GM21529 (cell line): Measurements from ENCODE around the gene VAV2.

Experiments used
- ATAC-seq: cut with Tn5 transposase; IDR thresholded peaks from one replicate; pipeline ENCODE4 v1.9.1; 2021; ENCODE audit not compliant: unreplicated experiment

The VAV2 gene

DNA sequence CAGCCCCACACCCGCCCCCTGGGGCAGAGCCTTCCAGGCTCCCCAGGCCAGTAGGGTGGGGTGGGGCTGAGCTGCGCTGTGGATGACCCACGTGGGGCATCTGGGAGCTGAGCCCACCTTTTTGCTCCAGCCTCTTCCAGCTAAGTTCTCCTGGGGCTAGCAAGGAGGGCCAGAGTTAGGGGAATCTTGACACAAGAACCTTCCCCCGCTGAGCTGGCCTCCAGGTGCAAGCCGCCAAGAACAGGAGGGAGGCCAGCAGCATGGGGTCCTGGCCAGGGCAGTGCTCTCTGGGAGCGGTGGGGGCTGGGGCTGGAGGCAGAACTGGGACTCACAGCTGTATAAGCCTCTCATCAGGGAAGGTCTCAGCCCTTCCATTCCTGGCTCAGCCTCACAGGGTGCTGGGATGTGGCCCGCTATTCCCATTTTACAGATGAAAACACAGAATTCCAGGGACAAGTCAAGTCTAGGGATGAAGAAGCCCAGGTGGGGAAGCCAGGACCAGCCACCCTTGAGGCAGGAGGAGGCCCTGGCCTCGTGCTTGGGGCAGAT lies 275.5 kb downstream of the VAV2 start:
- no peak for ATAC-seq

DNA sequence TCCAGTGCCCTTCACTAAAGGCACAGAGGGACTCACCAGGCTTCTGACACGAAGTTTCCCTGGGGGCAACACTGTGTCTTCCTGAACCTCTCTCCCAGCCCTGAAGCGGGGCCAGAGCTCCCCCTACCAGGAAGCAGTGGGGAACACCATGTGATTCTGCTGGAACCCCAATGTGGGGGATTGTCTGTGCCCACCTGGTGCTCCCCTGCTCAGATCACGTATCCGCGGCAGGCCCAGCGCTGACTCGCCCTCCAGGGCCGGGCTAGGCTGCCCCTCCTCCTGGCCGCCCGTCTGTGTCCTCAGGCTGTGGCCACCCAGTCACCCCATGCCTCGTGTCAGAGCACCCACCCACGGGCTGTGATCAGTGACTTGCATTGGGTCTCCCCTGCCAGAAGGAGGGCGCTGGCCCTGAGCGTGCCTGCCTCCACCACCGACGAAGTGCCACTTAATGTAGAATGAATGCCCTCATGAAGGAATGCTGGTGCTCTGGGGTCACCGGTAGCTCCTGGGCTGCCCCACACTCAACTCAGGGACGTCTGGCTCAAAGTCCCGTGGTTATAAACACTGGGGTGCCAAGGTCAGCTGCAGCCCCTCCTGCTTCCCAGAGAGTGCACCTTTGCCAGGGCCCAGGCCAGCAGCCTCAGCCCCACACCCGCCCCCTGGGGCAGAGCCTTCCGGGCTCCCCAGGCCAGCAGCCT lies 276.1 kb downstream of the VAV2 start:
- no peak for ATAC-seq

- ATAC-seq = no peak
These were observed 276.7 kb downstream of the VAV2 start for GRCh38 chr9:133715295-133715865.

DNA sequence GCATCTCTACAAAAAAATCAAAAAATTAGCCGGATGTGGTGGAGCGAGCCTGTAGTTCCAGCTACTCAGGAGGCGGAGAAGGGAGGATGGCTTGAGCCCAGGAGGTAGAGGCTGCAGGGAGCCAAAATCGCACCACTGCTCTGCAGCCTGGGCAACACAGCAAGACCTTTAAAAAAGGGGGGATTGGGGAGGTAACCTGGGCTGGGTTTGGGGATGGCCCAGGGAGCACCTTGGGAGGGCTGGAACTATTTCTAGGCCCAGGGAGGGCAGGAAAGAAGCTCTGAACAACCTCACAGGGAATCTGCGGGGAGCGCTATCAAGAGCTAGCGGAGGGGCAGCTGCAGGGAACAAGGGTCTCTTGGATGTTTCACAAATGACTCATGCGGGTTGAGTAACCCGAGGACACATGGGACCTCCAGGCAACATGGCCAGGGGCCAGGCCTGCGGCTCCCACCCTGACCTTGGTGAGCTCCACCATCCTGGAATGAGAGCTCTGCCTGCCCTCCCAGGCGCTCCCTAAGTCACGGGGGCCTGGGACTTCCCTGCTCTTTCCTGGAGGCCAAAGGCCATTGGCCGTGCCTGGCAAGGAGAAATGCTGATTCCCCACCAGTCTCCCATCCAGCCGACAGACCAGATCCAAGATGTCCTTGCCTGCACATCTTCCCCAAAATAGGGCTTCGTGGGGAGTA lies 277.4 kb downstream of the VAV2 start:
- no peak for ATAC-seq

DNA sequence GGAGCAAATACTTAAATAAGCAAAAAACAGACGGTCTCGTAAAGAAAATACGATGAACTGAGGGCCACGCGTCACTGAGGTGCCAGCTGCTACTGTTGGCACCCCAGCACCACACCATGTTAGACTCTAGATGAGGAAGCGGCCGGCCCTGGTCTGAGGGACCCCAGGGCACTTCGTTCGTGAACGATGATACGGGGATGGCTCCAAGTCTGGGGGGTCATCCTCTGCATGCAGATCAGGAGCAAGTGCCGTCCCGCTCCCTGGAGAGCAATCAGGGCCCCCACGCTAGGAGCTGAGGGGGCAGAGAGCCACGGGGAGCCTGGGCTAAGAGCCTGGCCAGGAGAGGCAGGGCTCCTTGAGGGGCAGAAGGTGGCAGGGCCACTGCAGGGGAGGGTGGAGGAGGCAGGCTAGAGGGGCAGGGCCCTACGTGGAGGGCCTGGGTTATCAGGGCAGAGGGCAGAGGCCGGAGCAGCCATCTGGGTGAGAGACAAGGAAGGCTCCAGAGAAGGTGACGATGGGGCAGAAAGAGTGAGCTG lies 278.1 kb downstream of the VAV2 start:
- no peak for ATAC-seq

DNA sequence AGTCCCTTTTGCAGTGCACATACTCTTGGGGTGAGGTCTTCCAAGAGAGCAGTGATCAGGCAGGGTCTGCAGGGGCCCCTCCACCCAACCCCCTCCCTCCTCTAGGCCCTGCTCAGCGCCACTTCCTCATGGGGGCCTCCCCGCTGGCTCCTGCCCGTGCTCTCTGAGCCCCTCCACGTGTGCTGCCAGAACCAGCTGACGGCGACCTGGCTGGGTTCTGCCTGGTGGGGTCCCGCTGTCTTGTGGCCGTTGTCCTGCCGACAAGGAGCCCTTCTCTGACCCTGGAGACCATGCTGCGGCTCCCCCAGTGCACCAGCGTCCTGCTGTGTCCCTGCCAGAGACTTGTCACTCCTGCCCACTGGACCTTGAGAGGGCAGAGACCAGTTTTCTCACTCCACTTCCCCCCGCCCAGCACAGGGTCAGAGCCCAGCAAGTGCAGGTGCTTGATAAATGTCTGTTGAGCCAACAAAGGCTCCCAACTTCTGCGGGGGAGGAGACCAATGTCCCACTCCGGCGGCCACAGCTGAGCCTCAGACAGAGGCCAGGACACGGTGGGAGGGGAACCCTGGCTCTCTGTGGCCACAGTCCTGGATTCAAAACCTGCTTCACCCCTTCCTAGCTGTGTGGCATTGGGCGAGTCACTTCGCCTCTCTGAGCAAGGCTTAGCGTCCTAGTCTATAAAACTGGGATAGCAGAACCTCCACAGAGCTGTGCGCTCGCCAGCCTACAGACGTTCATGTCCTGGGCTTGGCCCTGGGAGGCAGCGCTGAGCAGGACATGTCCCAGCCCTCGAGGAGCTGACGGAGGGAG lies 278.8 kb downstream of the VAV2 start:
- ATAC-seq = no peak

DNA sequence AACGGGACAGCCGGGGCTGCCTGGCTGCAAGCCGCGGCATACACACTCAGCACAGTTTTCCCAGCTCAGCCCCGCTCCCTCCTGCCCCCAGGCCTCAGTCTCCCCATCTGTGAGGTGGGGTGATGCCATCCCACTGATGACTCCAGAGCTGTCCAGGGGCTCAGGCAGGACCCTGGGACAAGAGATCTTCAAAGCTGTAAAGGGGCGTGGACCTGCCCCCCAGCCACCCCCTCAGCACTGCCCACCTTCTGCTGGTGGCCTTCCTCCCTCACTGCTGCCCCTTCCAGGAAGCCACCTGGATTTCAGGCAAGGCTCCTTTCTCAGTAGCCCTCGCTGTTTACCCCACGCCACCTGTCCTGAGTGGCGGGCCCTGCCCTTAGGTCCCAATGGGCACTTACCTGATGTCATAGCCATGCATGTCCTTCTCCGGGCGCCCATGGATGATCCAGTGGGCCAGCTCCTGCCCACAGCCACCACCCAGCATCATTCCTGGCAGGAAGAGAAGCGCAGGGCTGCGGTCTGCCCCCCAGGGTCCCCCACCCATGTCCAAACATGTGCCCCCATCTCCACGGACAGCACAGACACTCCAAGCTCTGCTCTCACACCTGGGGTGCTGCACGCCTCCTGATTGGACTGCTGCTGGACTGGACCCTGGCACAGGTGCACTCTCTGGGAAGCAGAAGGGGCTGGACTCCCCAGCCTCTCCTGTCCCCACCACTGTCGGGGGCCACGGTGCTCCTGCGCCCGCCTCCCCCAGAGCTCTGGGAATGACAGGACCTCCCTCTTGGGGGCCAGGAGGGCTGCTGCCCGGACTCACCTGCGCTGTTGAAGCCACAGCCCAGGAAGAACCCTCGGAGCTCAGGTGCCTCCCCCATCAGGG lies 279.7 kb downstream of the VAV2 start:
- ATAC-seq = no peak
